Fibroblast of skin of back (primary cell): ENCODE results near the gene MED27. TPM values are rescaled to one million over a fixed set of nuclear protein-coding genes. Genes with fewer than 3 reads are reported as not detected.

ENCODE experiments used
- DNase-seq: peaks from one replicate; pipeline ENCODE4 v3.0.0-alpha.2; 2013
- polyA plus RNA-seq, 2 experiments: library from polyadenylated mRNA; unstranded; fragments of 120-200 nt; gene quantifications; one replicate each; pipeline ENCODE4 v1.2.1, GENCODE V29; 2013; ENCODE audit not compliant: insufficient read length in 2 of 2

The MED27 gene
- polyA plus RNA-seq (2013, experiment 1 of 2; ENCODE audit: insufficient read length) = 37.6 TPM
- 26.7 TPM for polyA plus RNA-seq (2013, experiment 2 of 2; ENCODE audit: insufficient read length)

- DNase-seq = peak; percentile 91
Measured at GRCh38 chr9:132079391-132080091, at the start of gene MED27. TSS of gene MED27 (minus strand) at chr9:132079867. CDS start at chr9:132079844, 23 bp downstream.

- no peak for DNase-seq
Measured at GRCh38 chr9:132127888-132128534, 48.3 kb upstream of the MED27 start.

- no peak for DNase-seq
Measured at GRCh38 chr9:132126680-132127236, 47.1 kb upstream of the MED27 start.

GRCh38 chr9:132125944-132126679 lies 46.4 kb upstream of the MED27 start:
- DNase-seq = no peak

- no peak for DNase-seq
Measured at GRCh38 chr9:132125361-132125760, 45.7 kb upstream of the MED27 start.

- DNase-seq = no peak
Measured at GRCh38 chr9:132124800-132125199, 45.1 kb upstream of the MED27 start.

GRCh38 chr9:132121021-132121420 lies 41.4 kb upstream of the MED27 start:
- DNase-seq = no peak

- no peak for DNase-seq
Measured at GRCh38 chr9:132117694-132118093, 38.0 kb upstream of the MED27 start.

GRCh38 chr9:132116583-132116982 lies 36.9 kb upstream of the MED27 start:
- DNase-seq = no peak

- peak; percentile 62 for DNase-seq
Measured at GRCh38 chr9:132114102-132114707, 34.5 kb upstream of the MED27 start.

GRCh38 chr9:132109291-132109690 lies 29.6 kb upstream of the MED27 start:
- no peak for DNase-seq

- no peak for DNase-seq
Measured at GRCh38 chr9:132108728-132109127, 29.1 kb upstream of the MED27 start.

GRCh38 chr9:132099741-132100407 lies 20.2 kb upstream of the MED27 start:
- peak; percentile 59 for DNase-seq

GRCh38 chr9:132099167-132099566 lies 19.5 kb upstream of the MED27 start:
- no peak for DNase-seq

GRCh38 chr9:132094314-132094791 lies 14.7 kb upstream of the MED27 start:
- peak; percentile 87 for DNase-seq

- no peak for DNase-seq
Measured at GRCh38 chr9:132090771-132091170, 11.1 kb upstream of the MED27 start.

- DNase-seq = no peak
Measured at GRCh38 chr9:132087438-132088030, 7.9 kb upstream of the MED27 start.

- no peak for DNase-seq
Measured at GRCh38 chr9:132082188-132082587, 2.5 kb upstream of the MED27 start.

- DNase-seq = no peak
Measured at GRCh38 chr9:132078699-132079356, 839 bp downstream of the MED27 start.

- DNase-seq = peak; percentile 27
Measured at GRCh38 chr9:132077881-132078698, 1.6 kb downstream of the MED27 start.
